ENCODE data around the gene ARAP2. TPM values are rescaled to one million over a fixed set of nuclear protein-coding genes. Genes with fewer than 3 reads are reported as not detected.

The ARAP2 gene
- total RNA-seq, 1 donor from 2014 or later = 9.2 TPM

DNA sequence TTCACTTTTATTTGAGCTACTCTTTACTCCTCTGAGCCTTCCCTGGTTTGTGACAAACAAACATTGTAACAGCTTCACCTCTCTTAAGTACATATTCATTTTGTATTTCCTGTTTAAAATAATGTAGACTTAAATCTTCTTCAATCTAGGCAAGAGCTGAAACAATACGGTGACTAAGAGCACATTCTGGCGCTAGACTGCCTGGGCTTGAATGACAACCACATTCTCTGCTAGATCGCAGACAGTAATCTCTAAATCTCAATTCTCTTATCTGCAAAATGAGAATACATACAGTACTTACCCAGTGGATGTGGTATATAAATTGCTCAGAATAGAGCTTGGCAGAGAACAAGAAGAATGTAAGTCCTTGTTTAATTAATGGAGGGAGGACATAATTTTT is 144.8 kb downstream of the ARAP2 start:
- TF ChIP-seq, protein P1, sequence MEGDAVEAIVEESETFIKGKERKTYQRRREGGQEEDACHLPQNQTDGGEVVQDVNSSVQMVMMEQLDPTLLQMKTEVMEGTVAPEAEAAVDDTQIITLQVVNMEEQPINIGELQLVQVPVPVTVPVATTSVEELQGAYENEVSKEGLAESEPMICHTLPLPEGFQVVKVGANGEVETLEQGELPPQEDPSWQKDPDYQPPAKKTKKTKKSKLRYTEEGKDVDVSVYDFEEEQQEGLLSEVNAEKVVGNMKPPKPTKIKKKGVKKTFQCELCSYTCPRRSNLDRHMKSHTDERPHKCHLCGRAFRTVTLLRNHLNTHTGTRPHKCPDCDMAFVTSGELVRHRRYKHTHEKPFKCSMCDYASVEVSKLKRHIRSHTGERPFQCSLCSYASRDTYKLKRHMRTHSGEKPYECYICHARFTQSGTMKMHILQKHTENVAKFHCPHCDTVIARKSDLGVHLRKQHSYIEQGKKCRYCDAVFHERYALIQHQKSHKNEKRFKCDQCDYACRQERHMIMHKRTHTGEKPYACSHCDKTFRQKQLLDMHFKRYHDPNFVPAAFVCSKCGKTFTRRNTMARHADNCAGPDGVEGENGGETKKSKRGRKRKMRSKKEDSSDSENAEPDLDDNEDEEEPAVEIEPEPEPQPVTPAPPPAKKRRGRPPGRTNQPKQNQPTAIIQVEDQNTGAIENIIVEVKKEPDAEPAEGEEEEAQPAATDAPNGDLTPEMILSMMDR (IDR thresholded peaks at IDR 0.05; ENCODE audit: unreplicated experiment) = no peak
- Mint-ChIP-seq H3K27ac (no peak overlapping the region), H3K27me3 (no peaks in the 10 kb centered on the region), H3K9me3 (ENCODE audit: low read depth) (no peaks in the 10 kb centered on the region), H3K4me1 (ENCODE audit: low read depth) (no peaks in the 10 kb centered on the region), H3K4me3 (ENCODE audit: low read depth) (no peak overlapping the region), H3K36me3 (ENCODE audit: insufficient read depth) (peaks cover 4% of the 10 kb centered on the region)
- DNase-seq (ENCODE audit: low spot score, unreplicated experiment) = no peak

DNA sequence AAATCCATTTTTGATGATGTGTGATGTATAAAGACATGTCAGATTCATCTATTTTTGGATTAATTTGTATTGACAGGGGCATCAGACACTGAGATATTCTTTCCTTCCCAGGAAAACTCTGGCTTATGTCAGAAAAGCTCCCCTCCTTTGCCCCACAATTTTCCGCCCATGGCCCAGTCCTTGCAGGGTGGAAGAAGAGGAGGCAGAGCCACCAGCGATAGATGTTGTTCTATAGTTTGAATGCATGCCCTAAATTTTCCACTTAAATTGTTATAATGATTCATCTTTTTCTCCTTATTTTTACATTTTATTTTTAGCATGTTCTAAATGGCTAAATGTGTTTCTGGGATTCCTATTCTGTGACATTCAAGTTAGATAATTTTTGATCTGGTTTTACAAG is 149.3 kb downstream of the ARAP2 start:
- Mint-ChIP-seq H3K27ac (no peak overlapping the region), H3K4me1 (ENCODE audit: low read depth) (no peaks in the 10 kb centered on the region), H3K36me3 (ENCODE audit: insufficient read depth) (peaks cover 2% of the 10 kb centered on the region), H3K9me3 (ENCODE audit: low read depth) (no peaks in the 10 kb centered on the region), H3K27me3 (no peaks in the 10 kb centered on the region), H3K4me3 (ENCODE audit: low read depth) (no peak overlapping the region)
- TF ChIP-seq, protein P1 (IDR thresholded peaks at IDR 0.05; ENCODE audit: unreplicated experiment) = no peak
- no peak for DNase-seq (ENCODE audit: low spot score, unreplicated experiment)

DNA sequence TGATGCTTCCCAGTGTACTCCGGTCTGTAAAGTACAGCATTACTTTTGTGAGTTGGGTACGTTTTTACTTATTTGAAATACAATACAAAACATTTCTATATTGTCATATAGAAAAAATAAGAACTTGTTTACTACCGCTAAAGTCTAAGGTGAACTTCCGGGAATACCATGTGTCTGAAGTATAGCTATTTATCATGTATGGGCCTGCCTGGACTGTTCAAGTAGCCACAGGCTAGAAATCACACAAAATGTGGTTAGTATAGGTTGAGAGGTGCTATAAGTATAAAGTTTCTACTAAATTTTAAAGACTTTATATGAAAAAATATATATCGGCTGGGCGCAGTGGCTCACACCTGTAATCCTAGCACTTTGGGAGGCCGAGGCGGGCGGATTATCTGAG is 152.3 kb downstream of the ARAP2 start:
- no peaks in the 10 kb centered on the region for H3K36me3 Mint-ChIP-seq (ENCODE audit: insufficient read depth)
- TF ChIP-seq, protein P1 (IDR thresholded peaks at IDR 0.05; ENCODE audit: unreplicated experiment) = no peak
- no peak for DNase-seq (ENCODE audit: low spot score, unreplicated experiment)
- no peaks in the 10 kb centered on the region for H3K9me3 Mint-ChIP-seq (ENCODE audit: low read depth)
- peaks cover 3% of the 10 kb centered on the region for H3K4me1 Mint-ChIP-seq (ENCODE audit: low read depth)
- no peaks in the 10 kb centered on the region for H3K27me3 Mint-ChIP-seq
- H3K27ac Mint-ChIP-seq = no peak overlapping the region
- no peak overlapping the region for H3K4me3 Mint-ChIP-seq (ENCODE audit: low read depth)

DNA sequence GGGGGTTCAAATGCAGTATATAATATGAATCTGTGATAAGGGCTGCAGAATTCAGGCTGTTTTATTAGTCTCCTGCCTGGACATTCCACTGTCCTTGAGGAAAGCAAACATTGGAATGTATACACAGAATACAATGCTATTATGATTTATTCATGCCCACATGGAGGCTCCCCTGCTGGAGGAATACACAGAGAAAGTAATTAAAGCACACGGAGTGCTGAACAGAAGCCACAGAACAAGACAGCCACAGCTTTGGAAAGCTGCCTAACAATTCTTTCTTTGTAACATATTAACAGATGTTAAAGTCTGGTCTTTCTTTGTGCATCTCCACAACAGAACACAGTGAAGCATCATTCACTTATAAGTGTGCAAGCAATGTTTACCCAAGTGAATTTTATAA is 155.8 kb downstream of the ARAP2 start:
- Mint-ChIP-seq H3K4me1 (ENCODE audit: low read depth) (peaks cover 3% of the 10 kb centered on the region), H3K9me3 (ENCODE audit: low read depth) (no peaks in the 10 kb centered on the region), H3K27me3 (no peaks in the 10 kb centered on the region), H3K36me3 (ENCODE audit: insufficient read depth) (no peaks in the 10 kb centered on the region), H3K4me3 (ENCODE audit: low read depth) (no peak overlapping the region), H3K27ac (no peak overlapping the region)
- DNase-seq (ENCODE audit: low spot score, unreplicated experiment) = no peak
- TF ChIP-seq, protein P1 (IDR thresholded peaks at IDR 0.05; ENCODE audit: unreplicated experiment) = no peak

DNA sequence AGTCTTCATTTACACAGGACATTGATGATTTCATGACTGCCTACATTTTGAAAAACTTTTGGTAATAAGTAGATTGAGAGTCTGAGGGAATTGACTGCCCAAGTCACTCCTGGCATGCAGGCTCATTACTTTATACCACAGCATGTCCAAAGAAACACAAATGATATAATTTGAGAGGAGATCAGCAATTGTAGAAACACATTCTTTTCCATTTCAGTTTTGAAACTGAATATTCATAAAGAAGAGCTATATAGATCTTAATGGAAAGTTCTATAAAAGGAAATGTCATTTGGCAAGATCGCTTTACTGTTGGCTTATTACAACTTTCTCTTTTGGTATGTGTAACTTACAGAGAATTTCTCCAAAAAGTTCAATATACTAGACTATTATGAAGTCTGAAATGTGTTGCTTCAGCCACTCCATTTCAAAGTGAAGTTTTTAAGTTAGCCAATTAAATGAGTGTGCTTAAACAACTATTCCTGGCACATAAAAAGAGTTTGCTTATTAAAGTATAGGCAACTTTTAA is 158.0 kb downstream of the ARAP2 start:
- Mint-ChIP-seq H3K27ac (no peak overlapping the region), H3K4me3 (ENCODE audit: low read depth) (no peak overlapping the region), H3K27me3 (no peaks in the 10 kb centered on the region), H3K4me1 (ENCODE audit: low read depth) (peaks cover 3% of the 10 kb centered on the region), H3K36me3 (ENCODE audit: insufficient read depth) (no peaks in the 10 kb centered on the region), H3K9me3 (ENCODE audit: low read depth) (no peaks in the 10 kb centered on the region)
- TF ChIP-seq, protein P1 (IDR thresholded peaks at IDR 0.05; ENCODE audit: unreplicated experiment) = no peak
- no peak for DNase-seq (ENCODE audit: low spot score, unreplicated experiment)

All from progenitor cell of endocrine pancreas (in vitro differentiated cells).